Measurements from ENCODE around the gene ALG1.
"Not testable (repeated sequence)": the region's sequence is repeated elsewhere in the genome, so short reads cannot be mapped to it uniquely, and the experiment has no call there.

ALG1 gene

DNA sequence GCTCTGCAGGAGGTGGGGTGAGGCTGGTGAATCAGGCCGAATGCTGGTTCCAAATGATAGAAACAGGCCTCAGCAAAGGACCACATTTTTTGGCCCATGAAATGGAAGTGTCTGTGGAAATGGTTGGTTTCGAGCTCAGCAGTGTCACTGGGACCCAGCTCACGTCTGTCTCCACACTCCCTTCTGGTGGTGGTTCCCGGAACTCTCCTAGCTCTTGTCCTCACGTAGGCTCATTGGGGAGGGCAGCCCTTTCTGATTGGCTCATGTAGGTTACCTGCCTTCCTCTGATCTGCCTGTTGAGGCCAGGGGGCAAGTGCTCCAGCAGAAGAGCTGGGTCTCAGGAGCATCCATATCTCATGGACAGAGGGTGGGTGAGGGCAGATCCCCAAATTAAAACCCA, 4.0 kb downstream of the ALG1 start:
- DNase-seq, result no peak

DNA sequence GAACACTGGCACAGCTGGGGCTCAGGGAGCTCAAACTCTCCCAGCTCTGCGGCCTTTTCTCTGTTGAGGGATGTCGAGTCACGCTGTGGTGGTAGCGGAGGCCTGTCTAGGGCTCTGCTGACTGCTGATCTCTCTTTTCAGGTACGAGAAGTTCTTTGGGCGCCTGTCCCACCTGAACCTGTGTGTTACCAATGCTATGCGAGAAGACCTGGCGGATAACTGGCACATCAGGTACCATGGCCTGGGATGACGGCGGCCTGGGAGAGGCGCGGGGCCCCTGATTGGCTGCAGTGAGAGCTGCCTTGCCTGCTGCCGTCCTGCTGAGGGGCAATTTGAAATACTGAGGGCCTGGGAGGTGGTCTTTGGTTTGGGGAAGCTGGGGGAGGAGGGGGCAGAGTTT, 5.7 kb downstream of the ALG1 start:
- no peak for DNase-seq

DNA sequence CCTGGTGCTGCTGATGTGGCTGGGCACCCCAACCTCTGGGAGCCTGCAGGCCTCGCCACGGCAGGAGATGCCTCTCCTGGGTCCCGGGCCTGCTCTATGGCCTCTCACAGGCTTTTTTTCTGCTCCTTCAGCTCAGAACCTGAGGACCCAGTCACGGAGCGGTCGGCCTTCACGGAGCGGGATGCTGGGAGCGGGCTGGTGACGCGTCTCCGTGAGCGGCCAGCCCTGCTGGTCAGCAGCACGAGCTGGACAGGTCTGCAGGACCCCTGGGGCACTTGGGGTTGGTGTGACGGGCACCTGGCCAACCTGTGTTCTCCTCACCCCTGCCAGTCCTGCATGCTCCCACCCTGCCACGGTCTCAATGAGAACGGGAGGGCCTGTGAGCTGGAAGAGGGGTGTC, 7.0 kb downstream of the ALG1 start:
- no peak for DNase-seq

DNA sequence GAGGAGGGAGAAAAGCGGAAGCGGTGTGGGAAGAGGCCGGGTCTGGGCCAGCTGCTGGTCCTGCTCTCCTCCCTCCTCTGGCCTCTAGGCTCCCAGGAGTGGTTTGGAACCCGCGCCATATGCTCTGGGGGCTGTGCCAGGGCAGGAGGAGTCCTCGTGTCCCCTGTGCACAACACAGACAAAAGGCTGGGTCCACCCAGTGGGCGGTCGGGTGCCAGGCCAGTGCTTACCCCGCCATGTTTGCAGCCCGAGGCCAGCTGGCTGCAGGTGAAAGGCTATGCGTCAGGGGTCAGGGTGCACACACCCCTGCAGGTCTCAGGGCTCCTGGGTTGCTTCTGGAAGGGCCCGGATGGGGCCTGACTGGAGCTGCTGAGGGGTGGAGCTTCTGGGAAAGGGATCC, 8.8 kb downstream of the ALG1 start:
- not testable (repeated sequence) for DNase-seq

DNA sequence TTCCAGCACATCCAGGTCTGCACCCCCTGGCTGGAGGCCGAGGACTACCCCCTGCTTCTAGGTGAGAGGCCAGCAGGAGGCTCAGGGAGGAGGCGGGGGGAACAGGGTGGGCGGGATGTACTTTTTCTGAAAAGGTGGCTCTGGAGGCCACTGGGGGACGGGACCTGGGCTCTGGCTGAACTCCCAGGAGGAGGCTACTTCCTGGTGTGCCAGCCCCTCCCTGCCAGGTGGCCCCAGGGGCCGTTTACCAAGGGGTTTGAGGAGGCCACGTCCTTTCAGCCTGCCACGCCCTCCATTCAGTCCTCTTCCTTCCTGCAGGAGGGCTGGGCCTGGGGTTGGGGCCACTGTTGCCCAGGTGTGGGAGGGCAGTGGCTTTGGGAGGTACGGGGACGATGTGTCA, 9.4 kb downstream of the ALG1 start:
- DNase-seq, result not testable (repeated sequence)

DNA sequence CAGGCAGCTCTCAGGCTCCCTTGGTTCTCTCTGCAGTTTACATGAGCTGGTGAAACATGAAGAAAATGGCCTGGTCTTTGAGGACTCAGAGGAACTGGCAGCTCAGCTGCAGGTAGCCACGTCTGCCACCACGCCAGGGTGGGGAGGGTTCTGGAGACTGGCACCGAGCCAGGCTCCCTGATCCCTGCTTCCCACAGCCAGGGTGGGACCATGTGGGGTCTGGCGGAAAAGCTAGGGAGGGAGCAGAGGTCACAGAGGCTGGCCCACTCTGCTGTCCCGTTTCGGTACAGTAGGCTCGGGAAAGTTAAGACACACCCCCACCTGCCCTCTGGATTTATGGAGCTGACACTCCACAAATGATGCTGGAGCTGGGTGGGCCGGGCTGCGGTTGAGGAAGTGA, 12.0 kb downstream of the ALG1 start:
- DNase-seq, result not testable (repeated sequence)

DNA sequence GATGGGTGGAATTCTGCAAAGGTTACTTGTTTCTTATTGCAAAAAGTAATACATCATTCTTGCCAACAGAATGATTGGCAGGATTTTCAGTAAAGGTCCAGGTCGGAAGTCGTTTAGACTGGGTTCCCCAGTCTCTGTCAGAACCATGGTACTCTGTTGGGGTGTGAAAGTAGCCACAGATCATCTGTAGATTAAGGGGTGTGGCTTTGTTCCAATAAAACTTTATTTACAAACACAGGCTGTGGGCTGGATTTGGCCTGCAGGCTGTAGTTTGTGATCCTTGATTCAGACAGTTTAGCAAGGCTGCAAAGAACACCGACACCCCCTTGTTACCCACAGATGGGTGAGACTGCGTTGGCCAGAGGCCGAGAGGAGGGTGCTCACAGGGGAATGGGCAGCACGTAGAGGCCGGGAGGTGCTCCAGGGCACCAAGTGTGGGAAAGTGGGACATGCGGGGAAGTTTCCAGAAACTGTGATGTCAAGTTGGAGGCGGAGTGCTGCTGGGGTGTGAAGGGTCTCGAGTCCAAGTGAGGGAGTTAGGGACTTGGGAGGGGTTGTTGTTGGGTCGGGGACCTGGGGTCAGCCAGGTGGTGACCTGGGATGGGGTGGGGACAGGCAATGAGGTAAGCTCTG, 12.6 kb downstream of the ALG1 start:
- DNase-seq, result not testable (repeated sequence)

DNA sequence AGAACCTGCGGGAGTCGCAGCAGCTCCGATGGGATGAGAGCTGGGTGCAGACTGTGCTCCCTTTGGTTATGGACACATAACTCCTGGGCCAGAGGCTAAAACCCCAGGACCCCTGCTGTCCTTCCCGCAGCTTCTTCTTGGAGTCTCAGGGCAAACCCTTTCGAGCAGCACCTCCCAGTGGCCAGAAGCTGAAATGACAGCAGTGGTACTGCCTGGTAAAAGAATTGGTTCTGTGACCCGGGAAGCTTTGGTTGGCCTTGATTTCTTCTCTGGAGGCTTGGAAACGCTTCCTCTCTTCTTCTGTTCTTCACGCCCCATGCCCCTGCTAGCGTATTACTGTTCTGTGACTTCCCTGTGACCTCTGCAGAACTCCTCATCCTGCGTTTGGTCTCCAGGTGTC, 13.2 kb downstream of the ALG1 start:
- peak; percentile 14 to 19 for DNase-seq

DNA sequence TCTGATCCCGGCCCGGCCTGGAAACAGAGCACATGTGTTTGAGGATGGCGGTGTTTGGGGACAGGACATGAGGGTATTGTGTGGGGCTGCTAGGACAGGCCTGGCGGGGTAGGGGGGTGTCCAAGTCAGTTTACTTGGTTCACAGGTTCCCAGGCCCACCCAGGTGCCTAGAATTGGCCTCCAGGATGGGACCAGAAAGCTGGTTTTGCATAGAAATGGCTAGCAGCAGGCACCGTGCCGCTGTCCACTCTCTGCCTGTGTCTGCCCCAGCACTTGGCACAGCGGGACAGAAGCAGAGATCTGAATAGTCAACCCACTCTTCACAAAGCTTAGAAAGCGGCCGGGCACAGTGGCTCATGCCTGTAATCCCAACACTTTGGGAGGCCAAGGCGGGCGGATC, 14.1 kb downstream of the ALG1 start:
- DNase-seq, result not testable (repeated sequence)

DNA sequence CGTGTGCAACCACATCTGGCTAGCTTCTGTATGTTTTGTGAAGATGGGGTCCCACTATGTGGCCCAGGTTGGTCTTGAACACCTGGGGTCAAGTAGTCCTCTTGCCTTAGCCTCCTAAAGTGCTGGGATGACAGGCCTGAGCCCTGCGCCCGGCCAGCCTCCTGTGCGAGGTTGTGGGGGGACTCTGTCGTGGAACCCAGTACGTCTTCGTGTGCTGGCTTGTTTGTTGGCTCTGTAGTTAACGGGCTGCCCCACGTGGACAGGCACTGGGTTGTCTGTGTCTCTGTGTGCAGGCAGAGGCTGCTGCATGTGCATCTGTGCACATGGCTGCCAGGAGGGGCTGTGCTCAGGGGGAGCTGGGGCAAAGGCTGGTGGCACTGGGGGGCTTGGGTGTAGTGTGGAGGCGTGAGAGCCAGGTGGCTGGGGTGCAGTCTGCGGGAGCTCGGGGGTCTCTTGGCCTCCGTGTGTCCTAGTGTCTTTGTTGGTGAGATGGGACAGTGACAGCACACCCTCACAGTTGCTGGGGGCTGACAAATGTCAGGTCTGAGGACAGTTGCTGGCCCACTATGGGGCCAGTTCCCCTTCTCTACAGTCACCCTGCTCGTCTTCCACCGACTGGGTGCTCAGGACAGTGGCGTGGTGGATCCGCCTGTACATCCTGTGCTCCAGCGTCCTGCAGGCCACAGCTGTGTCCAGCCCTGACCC, 16.6 kb downstream of the ALG1 start:
- DNase-seq, result not testable (repeated sequence)

DNA sequence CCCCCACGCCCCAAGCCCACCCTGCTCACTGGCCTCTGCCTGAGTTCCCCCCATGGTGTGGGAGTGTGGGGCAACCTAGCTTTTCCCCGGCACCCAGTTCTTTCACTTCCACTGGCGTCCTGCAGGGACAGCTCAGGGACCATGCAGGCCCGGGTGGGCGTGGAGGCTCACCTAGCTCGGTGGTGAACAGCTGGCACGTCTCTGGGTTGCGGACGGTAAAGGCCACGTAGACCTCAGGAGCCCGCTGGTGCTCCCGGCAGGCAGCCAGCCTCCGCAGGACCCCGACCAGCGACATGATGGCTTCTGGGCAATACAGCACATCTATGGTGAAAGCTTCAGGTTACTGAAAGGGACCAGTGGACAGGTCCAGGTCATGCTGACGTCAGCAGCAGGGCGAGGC, 17.3 kb downstream of the ALG1 start:
- not testable (repeated sequence) for DNase-seq

DNA sequence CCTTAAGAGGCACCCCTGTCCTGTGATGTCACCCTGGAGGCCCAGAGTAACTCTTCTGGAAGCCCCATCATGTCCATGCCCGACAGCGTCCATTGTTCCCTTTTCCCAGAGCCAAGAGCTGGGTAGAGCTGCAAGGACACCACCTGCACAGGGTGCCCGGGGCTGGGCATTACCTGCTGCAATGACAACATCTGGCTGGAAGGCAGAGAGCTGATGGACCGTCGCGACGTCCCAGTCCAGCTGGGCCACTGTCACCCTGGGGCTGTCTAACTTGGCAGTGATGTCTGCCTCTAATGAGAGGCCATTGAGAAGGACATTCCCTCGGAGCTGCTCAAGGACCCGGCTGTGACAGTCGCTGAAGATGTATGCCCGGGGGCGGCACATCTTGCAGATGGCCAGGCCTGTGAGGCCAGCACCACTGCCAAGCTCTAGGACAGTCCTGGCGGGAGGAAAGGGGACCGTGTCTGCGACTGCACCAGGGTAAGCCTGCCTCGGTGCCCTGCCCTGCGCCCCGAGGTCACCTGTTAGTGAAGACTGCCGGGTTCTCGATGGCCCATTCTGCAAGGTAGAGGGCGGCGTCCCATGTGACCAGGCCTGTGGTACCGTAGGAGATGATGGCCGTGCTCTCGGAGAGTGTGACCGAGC, 18.4 kb downstream of the ALG1 start:
- DNase-seq, result not testable (repeated sequence)

DNA sequence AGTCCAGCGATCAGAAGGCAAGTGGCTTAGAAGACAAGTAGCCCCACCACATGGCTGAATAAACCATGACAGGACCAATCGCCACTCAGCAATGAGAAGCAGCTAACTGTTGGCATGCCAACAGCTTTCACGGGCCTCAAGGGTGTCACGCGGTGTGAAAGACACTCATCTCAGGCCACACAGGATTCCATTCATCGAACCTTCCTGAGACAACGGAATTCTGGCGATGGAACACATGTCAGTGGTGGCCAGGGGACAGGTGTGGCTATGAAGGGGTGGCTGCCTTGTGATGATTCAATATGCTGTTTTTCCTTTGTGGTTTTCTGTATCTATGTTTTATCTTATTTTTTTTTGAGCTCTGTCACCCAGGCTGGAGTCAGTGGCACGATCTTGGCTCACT, 18.9 kb downstream of the ALG1 start:
- DNase-seq, result not testable (repeated sequence)

DNA sequence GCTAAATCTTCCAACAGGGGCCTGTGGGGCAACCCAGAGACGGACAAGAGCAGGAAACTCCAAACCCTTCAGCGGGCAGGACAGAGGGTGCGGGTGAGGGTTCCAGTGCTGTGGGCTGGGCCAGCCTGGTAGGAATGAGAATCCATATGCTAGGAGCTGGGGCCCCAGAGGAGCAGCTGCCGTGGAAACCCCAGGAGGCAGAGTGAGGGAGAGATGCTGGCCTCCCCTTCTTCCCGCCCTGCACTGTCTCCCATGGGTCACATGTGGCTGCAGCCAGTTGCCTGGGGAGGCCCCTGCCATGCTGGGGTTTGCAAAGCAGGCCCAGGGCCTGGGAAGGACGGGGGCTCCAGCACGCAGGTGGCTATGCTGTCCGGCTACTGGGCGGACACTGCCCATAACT, 21.4 kb downstream of the ALG1 start:
- DNase-seq, result not testable (repeated sequence)

DNA sequence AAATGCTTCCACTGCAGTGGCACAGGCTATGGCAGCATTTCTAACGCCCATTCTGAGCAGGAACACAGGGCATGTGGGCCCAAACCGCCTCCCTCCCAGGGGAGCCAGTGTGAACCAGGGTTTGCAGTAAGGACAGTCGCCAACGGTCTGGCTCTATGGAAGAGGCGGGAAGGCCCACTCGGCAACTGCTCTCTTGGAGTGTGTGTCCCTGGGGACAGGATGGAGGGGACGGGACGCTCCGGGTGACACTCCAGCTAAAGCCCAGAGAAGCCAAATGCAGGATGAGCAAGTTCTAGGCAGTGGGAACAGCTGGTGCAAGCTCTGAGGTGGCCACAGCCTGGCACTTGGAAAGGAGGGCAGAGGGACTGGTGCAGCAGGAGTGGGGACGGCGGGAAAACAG, 22.1 kb downstream of the ALG1 start:
- not testable (repeated sequence) for DNase-seq

DNA sequence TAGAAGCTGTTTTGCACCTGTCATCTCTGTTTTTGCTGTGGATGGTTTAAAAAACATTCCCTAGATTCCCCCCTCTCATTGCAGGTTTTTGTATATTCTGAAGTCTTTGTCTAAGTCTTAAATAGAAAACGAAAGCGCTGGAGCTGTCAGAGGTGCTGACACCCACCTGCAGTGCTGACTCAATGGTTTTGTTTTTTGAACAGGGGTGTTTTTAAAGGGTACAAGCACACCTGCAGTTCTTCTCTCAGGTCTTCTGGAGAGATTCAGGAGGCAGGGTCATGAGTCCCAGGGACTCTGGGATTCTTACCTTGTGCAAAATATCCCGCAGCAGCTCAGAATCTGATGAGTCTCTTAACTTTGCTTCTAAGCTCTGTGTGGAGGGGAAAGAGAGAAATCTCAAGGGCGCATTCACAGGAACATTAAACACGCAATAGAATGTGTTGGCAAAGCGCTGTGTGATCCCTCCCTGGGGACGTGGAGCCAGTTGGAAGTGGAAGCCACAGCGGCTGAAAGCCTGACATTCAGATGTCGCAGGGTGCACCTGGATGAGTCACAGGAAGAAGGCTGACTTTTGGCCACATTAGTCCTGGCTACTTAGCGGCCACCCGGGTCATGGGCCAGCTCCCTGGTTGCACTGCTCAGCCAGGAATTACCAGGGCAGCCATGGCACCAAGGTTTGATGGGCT, 23.6 kb downstream of the ALG1 start:
- not testable (repeated sequence) for DNase-seq

DNA sequence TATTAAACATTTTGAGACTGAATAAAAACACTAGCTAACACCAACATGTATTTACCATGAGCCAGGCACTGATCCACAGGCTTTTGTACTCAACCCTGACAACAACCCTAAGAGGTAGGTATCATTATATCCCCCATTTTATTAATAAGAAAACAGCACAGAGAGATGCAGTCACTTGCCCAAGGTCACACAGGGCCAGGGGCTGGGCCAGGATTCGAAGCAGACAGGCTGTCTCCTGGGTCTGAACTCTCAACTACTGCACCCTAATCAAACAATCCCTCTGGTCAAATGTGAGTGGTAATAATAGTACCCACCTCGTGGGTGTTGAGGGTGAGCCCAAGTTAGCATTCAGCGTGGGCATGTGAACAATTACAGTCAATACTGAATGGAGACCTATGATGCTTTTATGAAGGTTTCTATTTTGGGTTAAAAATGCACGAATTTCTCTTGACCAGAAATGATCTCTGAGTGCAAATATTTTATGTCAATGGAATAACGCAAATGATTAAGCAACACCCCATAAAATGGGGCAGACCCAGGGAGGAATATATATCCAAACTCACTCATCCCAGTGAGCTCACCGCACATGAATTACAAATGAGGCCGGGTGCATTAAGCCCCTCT, 24.9 kb downstream of the ALG1 start:
- DNase-seq, result not testable (repeated sequence)

DNA sequence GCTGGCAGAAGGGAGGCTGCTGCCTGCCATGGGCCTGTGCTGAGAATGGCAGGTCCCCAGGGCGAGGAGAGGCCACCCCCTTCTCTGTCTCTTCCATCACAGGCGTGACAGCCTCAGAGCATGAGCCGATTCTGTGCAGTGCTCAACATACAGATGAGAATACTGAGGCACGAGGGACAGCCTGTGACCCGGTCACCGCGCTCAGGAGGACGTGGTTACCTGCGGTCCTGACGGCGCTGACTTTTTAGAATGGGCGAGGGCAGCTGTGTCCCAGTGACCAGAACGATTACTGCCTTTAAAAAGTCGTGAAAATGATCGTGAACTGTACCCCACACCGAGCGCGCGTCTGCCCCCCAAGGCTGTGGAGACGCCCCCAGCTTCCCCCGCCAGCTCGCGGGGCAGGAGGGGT, 25.4 kb downstream of the ALG1 start:
- not testable (repeated sequence) for DNase-seq

DNA sequence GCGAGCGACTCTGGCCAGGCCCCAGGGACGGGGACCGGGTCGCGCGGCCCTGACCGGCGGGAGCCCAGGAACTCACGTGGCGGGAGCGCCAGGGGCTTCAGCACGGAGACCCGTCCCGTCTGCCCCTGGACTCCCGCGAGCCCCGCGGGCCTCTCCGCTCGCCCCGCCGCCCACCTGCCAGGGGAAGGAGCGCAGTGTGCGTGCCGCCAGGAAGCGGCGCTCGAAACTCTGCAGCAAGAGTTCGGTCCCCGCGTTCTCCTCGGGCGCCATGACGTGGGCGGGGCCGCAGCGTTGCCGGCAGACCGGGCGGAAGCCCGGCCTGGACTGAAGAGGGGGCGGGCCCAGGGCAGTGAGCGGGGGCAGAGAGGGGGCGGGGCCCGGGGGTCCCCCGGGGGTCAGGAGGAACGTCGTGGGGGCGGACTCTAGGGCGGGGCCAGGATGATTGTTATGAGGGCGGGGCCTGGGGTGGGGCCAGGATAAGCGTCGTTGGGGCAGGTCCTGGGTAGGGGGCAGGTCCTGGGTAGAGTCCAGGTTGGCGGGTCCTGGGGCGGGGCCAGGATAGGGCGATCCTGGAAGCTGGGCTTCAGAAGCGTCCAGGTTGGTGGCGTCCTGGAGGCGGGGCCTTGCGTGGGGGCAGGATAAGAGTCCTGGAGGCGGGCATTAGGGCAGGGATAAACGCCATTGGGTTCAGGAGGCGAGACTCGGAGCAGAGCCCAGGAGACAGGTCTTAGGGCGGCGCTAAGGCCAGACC, 26.0 kb downstream of the ALG1 start, which contains the start of gene EEF2KMT:
Gene EEF2KMT (minus strand): TSS at position 326 of the 751 bp plus-strand sequence. CDS start 56 bp downstream, at position 270.
- DNase-seq, result peak; percentile 97 to 98

DNA sequence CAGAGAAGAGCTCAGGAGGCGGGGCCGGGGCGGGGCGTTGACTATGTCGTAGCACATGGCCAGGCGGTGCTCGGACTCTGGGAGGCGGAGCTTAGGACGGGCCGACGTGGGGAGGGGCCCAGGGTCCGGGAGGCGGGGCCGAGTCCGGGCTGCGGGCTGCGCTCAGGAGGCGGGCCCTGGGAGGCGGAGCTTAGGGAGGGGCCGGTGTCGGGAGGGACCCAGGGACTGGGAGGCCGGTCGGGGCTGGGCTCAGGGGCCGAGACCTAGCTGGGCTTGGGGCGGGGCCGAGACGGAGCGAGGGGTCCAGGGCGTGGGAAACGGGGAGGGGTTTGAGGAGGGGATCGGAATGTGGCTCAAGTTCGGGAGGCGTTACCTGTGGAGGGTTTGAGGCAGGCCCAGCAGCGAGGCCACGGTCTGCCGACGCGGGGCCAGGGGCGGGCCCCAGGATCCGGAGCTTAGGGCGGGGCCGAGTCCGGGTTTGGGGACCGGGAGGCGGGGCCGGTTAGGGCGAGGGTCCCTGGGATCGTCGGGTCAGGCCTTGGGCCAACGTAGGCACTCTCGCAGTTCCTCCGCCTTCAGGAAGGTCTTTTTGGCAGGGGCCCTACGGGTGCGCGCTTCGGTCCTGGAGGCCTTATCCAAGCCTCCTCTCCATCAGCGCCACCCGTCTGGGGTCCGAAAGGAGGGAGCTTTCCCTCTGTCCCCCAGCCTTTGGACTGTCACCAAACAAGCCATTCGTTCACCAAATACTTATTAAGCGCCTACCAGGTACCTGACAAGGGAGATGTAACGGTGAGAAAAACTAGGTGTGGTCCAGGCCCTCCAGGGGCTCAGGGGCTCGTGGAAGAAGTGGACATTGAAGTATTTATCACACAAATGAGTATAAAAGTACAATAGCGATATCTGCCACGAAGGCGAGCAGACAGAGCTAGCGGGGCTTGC, 26.8 kb downstream of the ALG1 start:
- DNase-seq, result not testable (repeated sequence)

DNA sequence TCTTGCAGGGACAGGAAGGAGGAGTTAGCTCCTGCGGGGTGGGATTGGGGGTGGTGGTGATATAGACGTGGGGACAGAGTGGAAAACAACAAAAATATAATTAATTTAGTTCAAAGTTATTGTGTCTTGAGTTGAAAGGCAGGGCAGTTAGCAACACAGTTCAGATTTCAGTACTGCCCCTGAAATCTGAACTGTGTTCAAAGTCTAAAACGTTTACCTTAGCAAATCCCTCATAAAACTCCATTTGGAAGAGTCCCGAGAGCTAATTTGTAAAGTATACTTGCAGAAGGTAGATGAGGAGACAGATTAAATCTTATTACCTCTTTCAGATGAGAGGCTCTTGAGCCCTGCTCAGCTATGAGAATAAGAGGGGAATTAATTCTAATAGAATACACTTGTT, 27.5 kb downstream of the ALG1 start:
- DNase-seq, result not testable (repeated sequence)
